Keratinocyte (primary cell): ENCODE data around the gene MEGF11. TPM values are rescaled to one million over a fixed set of nuclear protein-coding genes. Genes with fewer than 3 reads are reported as not detected.

Experiments
- DNase-seq: peaks from one replicate; pipeline ENCODE4 v3.0.0-alpha.2; 2011; ENCODE audit warnings: low read depth, missing footprints, low spot score
- FAIRE-seq: peaks from 2 replicates; lab custom pipeline; 2011; peaks lifted over from hg19 to GRCh38; lab: Jason Lieb, UNC
- H2AFZ ChIP-seq: 2 replicates; pipeline ENCODE4 v1.6.0; 2012; ENCODE audit warnings: low read length, control low read depth, inconsistent platforms; ENCODE audit not compliant: control insufficient read depth
- H3K27ac ChIP-seq: 2 replicates; pipeline ENCODE4 v1.5.1; 2011; ENCODE audit warnings: low read length; ENCODE audit not compliant: control insufficient read depth, insufficient read depth
- H3K27me3 ChIP-seq: 3 replicates; pipeline ENCODE4 v1.6.0; 2011; ENCODE audit warnings: low read length; ENCODE audit not compliant: control insufficient read depth, insufficient read depth; ENCODE audit errors: extremely low read depth
- H3K36me3 ChIP-seq, 2 experiments: 2 replicates in 1 of 2; 3 replicates in 1 of 2; pipeline ENCODE4 v1.5.1; 2011; ENCODE audit warnings: low read length in 2 of 2, mild to moderate bottlenecking in 1 of 2; ENCODE audit not compliant: control insufficient read depth in 2 of 2, insufficient read depth in 2 of 2; ENCODE audit errors: extremely low read depth in 1 of 2
- H3K4me1 ChIP-seq: 3 replicates; pipeline ENCODE4 v1.5.1; 2011; ENCODE audit warnings: low read length; ENCODE audit not compliant: control insufficient read depth, insufficient read depth; ENCODE audit errors: extremely low read depth
- H3K4me2 ChIP-seq: 3 replicates; pipeline ENCODE4 v1.6.0; 2011; ENCODE audit warnings: low read depth, low read length; ENCODE audit not compliant: control insufficient read depth, insufficient read depth; ENCODE audit errors: extremely low read depth
- H3K4me3 ChIP-seq, 3 experiments: fragments of 200-600 bp in 1 of 3; sonication (generic) in 1 of 3; 2 replicates in 2 of 3; 3 replicates in 1 of 3; pipeline ENCODE4 v1.5.1; 2011 to 2016; ENCODE audit warnings: low read length in 3 of 3, mild to moderate bottlenecking in 3 of 3, control low read depth in 2 of 3, inconsistent platforms in 1 of 3, low read depth in 1 of 3, mixed read lengths in 1 of 3, mixed run types in 1 of 3, moderate library complexity in 1 of 3; ENCODE audit not compliant: control insufficient read depth in 2 of 3, insufficient read depth in 2 of 3; ENCODE audit errors: extremely low read depth in 1 of 3
- H3K79me2 ChIP-seq: 2 replicates; pipeline ENCODE4 v1.6.0; 2012; ENCODE audit warnings: low read length; ENCODE audit not compliant: control insufficient read depth, insufficient read depth
- H3K9ac ChIP-seq: 3 replicates; pipeline ENCODE4 v1.6.0; 2011; ENCODE audit warnings: low read length; ENCODE audit not compliant: control insufficient read depth, insufficient read depth; ENCODE audit errors: extremely low read depth
- H3K9me1 ChIP-seq: 3 replicates; pipeline ENCODE4 v1.6.0; 2011; ENCODE audit warnings: low read length; ENCODE audit not compliant: control insufficient read depth, insufficient read depth; ENCODE audit errors: extremely low read depth
- H3K9me3 ChIP-seq: 2 replicates; pipeline ENCODE4 v1.5.1; 2012; ENCODE audit warnings: low read depth, low read length; ENCODE audit not compliant: control insufficient read depth
- H4K20me1 ChIP-seq: 3 replicates; pipeline ENCODE4 v1.6.0; 2011; ENCODE audit warnings: low read length; ENCODE audit not compliant: control insufficient read depth, insufficient read depth; ENCODE audit errors: extremely low read depth
- CTCF ChIP-seq, 3 experiments: IDR thresholded peaks in 1 of 3; conservative IDR thresholded peaks in 1 of 3; optimal IDR thresholded peaks in 1 of 3; 2 replicates in 2 of 3; 3 replicates in 1 of 3; pipeline versions ENCODE3 to v1.5.1; 2011; ENCODE audit warnings: low read length in 3 of 3, mild to moderate bottlenecking in 3 of 3, moderate library complexity in 2 of 3, control low read depth in 1 of 3, inconsistent platforms in 1 of 3; ENCODE audit not compliant: insufficient read depth in 2 of 3; ENCODE audit errors: extremely low read depth in 1 of 3
- EZH2 ChIP-seq: IDR thresholded peaks from one replicate; pipeline ENCODE4 v1.6.1; 2012; ENCODE audit warnings: inconsistent platforms, mild to moderate bottlenecking, low read length, moderate library complexity
- dilution Hi-C: fragments of 300-500 bp; cut with MboI; formaldehyde crosslinking; loops from one replicate; pipeline ENCODE4 v1.7.0; 2020; ENCODE audit warnings: low sequenced_read_pairs; ENCODE audit not compliant: extremely low pct_ligation_motif_present
- polyA plus RNA-seq, 5 experiments: library from polyadenylated mRNA; depleted of rRNA in 3 of 5; stranded (reverse) in 3 of 5; stranded (forward) in 1 of 5; unstranded in 1 of 5; fragments of >200 nt; gene quantifications; 1 replicate in 1 of 5; 2 replicates in 3 of 5; 3 replicates in 1 of 5; pipeline versions ENCODE4 v1.2.1 to v1.2.3, GENCODE V29; 2011 to 2012; ENCODE audit warnings: missing spikeins in 2 of 5, low read depth in 1 of 5, low replicate concordance in 1 of 5

Gene MEGF11
- polyA plus RNA-seq, 1 donor (not counting 4 experiments of a cell fraction or from before 2014, with no cell fraction given): not detected

- Histone ChIP-seq H3K79me2 (no peaks in the 10 kb centered on the region), H3K4me1 (no peaks in the 10 kb centered on the region), H2AFZ (no peak overlapping the region), H3K9ac (no peak overlapping the region), H3K4me2 (no peak overlapping the region), H3K27me3 (peaks cover 9% of the 10 kb centered on the region), H4K20me1 (no peaks in the 10 kb centered on the region), H3K36me3 (no peaks in the 10 kb centered on the region), H3K9me3 (no peaks in the 10 kb centered on the region), H3K9me1 (no peaks in the 10 kb centered on the region), H3K27ac (no peak overlapping the region), H3K4me3 (no peak overlapping the region)
- dilution Hi-C loops: no loop called here
- TF ChIP-seq EZH2 (no peak), CTCF (optimal IDR thresholded peaks at IDR 0.05 in 1 of 3, IDR thresholded peaks at IDR 0.05 in 1 of 3, conservative IDR thresholded peaks at IDR 0.05 in 1 of 3; ENCODE audit: extremely low read depth in 1 of 3, insufficient read depth in 2 of 3, low read length in 3 of 3) (no peak)
- FAIRE-seq: no peak
- no peak for DNase-seq
Measured at GRCh38 chr15:66092053-66093016, 161.2 kb downstream of the MEGF11 start.

- Histone ChIP-seq H3K4me3 (no peak overlapping the region), H2AFZ (no peak overlapping the region), H3K4me2 (no peak overlapping the region), H3K9me1 (no peaks in the 10 kb centered on the region), H3K9me3 (no peaks in the 10 kb centered on the region), H4K20me1 (no peaks in the 10 kb centered on the region), H3K27me3 (peaks cover 9% of the 10 kb centered on the region), H3K4me1 (no peaks in the 10 kb centered on the region), H3K79me2 (no peaks in the 10 kb centered on the region), H3K9ac (no peak overlapping the region), H3K27ac (no peak overlapping the region), H3K36me3 (no peaks in the 10 kb centered on the region)
- TF ChIP-seq EZH2 (no peak), CTCF (optimal IDR thresholded peaks at IDR 0.05 in 1 of 3, IDR thresholded peaks at IDR 0.05 in 1 of 3, conservative IDR thresholded peaks at IDR 0.05 in 1 of 3; ENCODE audit: extremely low read depth in 1 of 3, insufficient read depth in 2 of 3, low read length in 3 of 3) (no peak)
- DNase-seq (no peak), FAIRE-seq (no peak)
- dilution Hi-C loops: no loop called here
Measured at GRCh38 chr15:66089509-66089908, 164.0 kb downstream of the MEGF11 start.
